Pancreas (tissue), 10 donors: ENCODE data around the gene PGA5. TPM values are rescaled to one million over a fixed set of nuclear protein-coding genes. Genes with fewer than 3 reads are reported as not detected.

Experiments used
- ATAC-seq, 4 donors: fragments of 200-7000 bp; cut with Tn5 transposase; one replicate each; pipeline versions ENCODE4 v1.8.0 to v1.9.1; 2020; ENCODE audit warnings: mild to moderate bottlenecking in 4 of 4, moderate library complexity in 4 of 4
- DNase-seq, 6 donors: peaks; one replicate each; pipeline ENCODE4 v3.0.0-alpha.2; 2020
- FAIRE-seq: peaks from 2 replicates; lab custom pipeline; 2012; peaks lifted over from hg19 to GRCh38; lab: Jason Lieb, UNC
- H3K27ac ChIP-seq, 4 donors: fragments of 200-600 bp; sonication (generic); 1 replicate in 3 of 4; 2 replicates in 1 of 4; pipeline versions ENCODE4 v1.5.0 to v1.8.0; 2020
- H3K27me3 ChIP-seq, 4 donors: fragments of 200-600 bp; one replicate each; pipeline ENCODE4 v1.8.0; 2021
- H3K36me3 ChIP-seq, 3 donors: fragments of 200-600 bp; sonication (generic) in 1 of 3; one replicate each; pipeline versions ENCODE4 v1.5.0 to v1.8.0; 2020 to 2021
- H3K4me1 ChIP-seq, 3 donors: fragments of 200-600 bp; one replicate each; pipeline ENCODE4 v1.8.0; 2021
- H3K4me3 ChIP-seq, 4 donors: fragments of 200-600 bp; sonication (generic) in 2 of 4; one replicate each; pipeline versions ENCODE4 v1.5.0 to v1.8.0; 2020 to 2021
- H3K9me3 ChIP-seq, 4 donors: fragments of 200-600 bp; one replicate each; pipeline ENCODE4 v1.8.0; 2021
- CTCF ChIP-seq, 4 donors: fragments of 200-600 bp; sonication (generic) in 3 of 4; IDR thresholded peaks; one replicate each; pipeline versions ENCODE4 v1.5.0 to v1.8.0; 2021; ENCODE audit warnings: antibody characterized with exemption in 4 of 4
- WGBS, 2 donors: extraction: QIAGEN DNeasy Blood & Tissue Kit; methylation state at CpG; one replicate each; pipeline ENCODE4 v1.1.7; 2013; 5-methylcytosine and 5-hydroxymethylcytosine counted together
- intact Hi-C, 3 donors: fragments of 100-400 bp; cut with DNase I; formaldehyde crosslinking; loops; one replicate each; pipeline versions ENCODE4 v1.11.1 to v1.14.2; 2022
- polyA plus RNA-seq, 2 donors: library from polyadenylated mRNA; stranded (reverse); fragments of 200-250 nt; gene quantifications; one replicate each; pipeline ENCODE4 v1.2.3, GENCODE V29; 2013
- total RNA-seq, 6 donors: library from RNA; stranded (reverse); fragmentation: NEBNext Ultra II Directional in 4 of 6; extraction: Animal tissue kit (Norgen Biotek cat#: 25700) in 4 of 6; gene quantifications; one replicate each; pipeline versions ENCODE4 v1.2.1 to v1.2.4, GENCODE V29; 2021 to 2023
- donor health status: healthy with polysubstance abuse.
- donor health status: DM: no; HTN: no; CAD: no; lungs with moderate emphysema.
- donor health status: DM: no; HTN: no; CAD: no.
- donor health status: control.
- donor health status: control.
- donor health status: Bipolar disorder and iron deficiency.
- donor health status: DM: yes; HTN: yes; CAD: no.
- donor health status: DM: no; HTN: no; CAD: no.
- donor health status: DM: no; HTN: no; CAD: no.
- donor health status: DM: yes; HTN: yes; CAD: no.

Gene PGA5
- total and polyA plus RNA-seq, 8 donors: 0.27 to 0.83 (median 0.60) TPM; not detected in 2

- H3K36me3 ChIP-seq: peaks cover 0 to 27% (median 11%) of the 10 kb centered on the region in 3 donors
Measured at GRCh38 chr11:61297746-61298145, 56.8 kb downstream of the PGA5 start.

GRCh38 chr11:61298663-61299244, 57.8 kb downstream of the PGA5 start:
- peaks cover 0 to 37% (median 11%) of the 10 kb centered on the region in 3 donors for H3K36me3 ChIP-seq
- ATAC-seq (no peak), FAIRE-seq (no peak), DNase-seq (no peak)
- TF ChIP-seq CTCF (IDR thresholded peaks at IDR 0.05): no peak
- WGBS, 2 donors: 68 to 77% methylated on average over 4 of the region's 4 CpGs
- no peaks in the 10 kb centered on the region for H3K9me3 ChIP-seq
- H3K27ac ChIP-seq: no peak overlapping the region
- no peaks in the 10 kb centered on the region for H3K27me3 ChIP-seq
- intact Hi-C loops: no loop called here
- no peak overlapping the region for H3K4me3 ChIP-seq
- H3K4me1 ChIP-seq: peaks cover 4 to 7% (median 5%) of the 10 kb centered on the region in 3 donors

More at GRCh38 chr11:61297746-61298145, 56.8 kb downstream of the PGA5 start:
- H3K9me3 ChIP-seq: no peaks in the 10 kb centered on the region
- WGBS, 2 donors: 75 to 85% methylated on average over 5 of the region's 5 CpGs
- H3K27me3 ChIP-seq: no peaks in the 10 kb centered on the region
- intact Hi-C loops: no loop called here
- H3K4me3 ChIP-seq: no peak overlapping the region
- no peak for TF ChIP-seq CTCF (IDR thresholded peaks at IDR 0.05)
- no peak for ATAC-seq
- DNase-seq: no peak
- FAIRE-seq: no peak
- H3K4me1 ChIP-seq: peaks cover 4 to 7% (median 5%) of the 10 kb centered on the region in 3 donors
- no peak overlapping the region for H3K27ac ChIP-seq

Other genes with a start within 250 kb of the PGA5 start
- gene CD5, start 138.7 kb upstream of the PGA5 start, total RNA-seq: 1 to 10 TPM in 1 of 6 donors, under 1 TPM in 5; 0.08 to 1.1 (median 0.30) TPM
- under 1 TPM; 0.23 to 0.31 TPM for gene CD5, start 138.7 kb upstream of the PGA5 start, polyA plus RNA-seq
- gene VPS37C, start 79.7 kb upstream of the PGA5 start, total RNA-seq: 10 to 100 TPM; 12.1 to 25.7 (median 17.5) TPM
- 10 to 100 TPM; 15.0 to 16.3 TPM for gene VPS37C, start 79.7 kb upstream of the PGA5 start, polyA plus RNA-seq
- gene PGA3, start 37.7 kb upstream of the PGA5 start, total RNA-seq: under 1 TPM in 2 of 6 donors, not detected in 4; 0.08 to 0.13 TPM
- gene PGA3, start 37.7 kb upstream of the PGA5 start, polyA plus RNA-seq: 1 to 10 TPM in 1 of 2 donors, under 1 TPM in 1; 0.34 to 7.4 TPM
- 1 to 10 TPM in 4 of 6 donors, under 1 TPM in 1, not detected in 1; 0.16 to 2.9 (median 2.2) TPM for gene PGA4, start 18.8 kb upstream of the PGA5 start, total RNA-seq
- gene PGA4, start 18.8 kb upstream of the PGA5 start, polyA plus RNA-seq: 1 to 10 TPM in 1 of 2 donors, under 1 TPM in 1; 0.95 to 4.6 TPM
- gene VWCE, start 54.1 kb downstream of the PGA5 start, total RNA-seq: under 1 TPM; 0.16 to 0.90 (median 0.30) TPM
- under 1 TPM; 0.72 to 0.77 TPM for gene VWCE, start 54.1 kb downstream of the PGA5 start, polyA plus RNA-seq
- 10 to 100 TPM; 62.8 to 84.4 (median 74.5) TPM for gene DDB1, start 91.9 kb downstream of the PGA5 start, total RNA-seq
- gene DDB1, start 91.9 kb downstream of the PGA5 start, polyA plus RNA-seq: 10 to 100 TPM; 50.9 to 83.8 TPM
- 10 to 100 TPM; 25.6 to 40.6 (median 32.9) TPM for gene TKFC, start 92.1 kb downstream of the PGA5 start, total RNA-seq
- 10 to 100 TPM; 40.7 to 66.7 TPM for gene TKFC, start 92.1 kb downstream of the PGA5 start, polyA plus RNA-seq
- 10 to 100 TPM; 16.5 to 26.2 (median 22.7) TPM for gene CYB561A3, start 120.7 kb downstream of the PGA5 start, total RNA-seq
- gene CYB561A3, start 120.7 kb downstream of the PGA5 start, polyA plus RNA-seq: 10 to 100 TPM; 14.8 to 19.7 TPM
- gene TMEM138, start 121.2 kb downstream of the PGA5 start, total RNA-seq: 10 to 100 TPM; 10.8 to 20.4 (median 13.7) TPM
- 10 to 100 TPM; 32.8 to 39.2 TPM for gene TMEM138, start 121.2 kb downstream of the PGA5 start, polyA plus RNA-seq
- gene TMEM216, start 151.4 kb downstream of the PGA5 start, total RNA-seq: 1 to 10 TPM; 3.7 to 8.2 (median 6.4) TPM
- gene TMEM216, start 151.4 kb downstream of the PGA5 start, polyA plus RNA-seq: 10 to 100 TPM in 1 of 2 donors, 1 to 10 TPM in 1; 9.3 to 17.8 TPM
- 10 to 100 TPM; 25.1 to 49.7 (median 32.6) TPM for gene CPSF7, start 188.8 kb downstream of the PGA5 start, total RNA-seq
- 10 to 100 TPM; 57.6 to 60.4 TPM for gene CPSF7, start 188.8 kb downstream of the PGA5 start, polyA plus RNA-seq
- 10 to 100 TPM; 10.1 to 15.3 (median 13.9) TPM for gene SDHAF2, start 188.9 kb downstream of the PGA5 start, total RNA-seq
- gene SDHAF2, start 188.9 kb downstream of the PGA5 start, polyA plus RNA-seq: 10 to 100 TPM; 24.2 to 38.9 TPM